Keratinocyte (primary cell): ENCODE data around the gene ALOXE3. TPM values are rescaled to one million over a fixed set of nuclear protein-coding genes. Genes with fewer than 3 reads are reported as not detected.
A peak's percentile ranks its signal among the peaks of the same experiment; 100 is the strongest.

ENCODE experiments used
- DNase-seq: peaks from one replicate; pipeline ENCODE4 v3.0.0-alpha.2; 2011; ENCODE audit warnings: low read depth, missing footprints, low spot score
- FAIRE-seq: peaks from 2 replicates; lab custom pipeline; 2011; peaks lifted over from hg19 to GRCh38; lab: Jason Lieb, UNC
- H2AFZ ChIP-seq: 2 replicates; pipeline ENCODE4 v1.6.0; 2012; ENCODE audit warnings: low read length, control low read depth, inconsistent platforms; ENCODE audit not compliant: control insufficient read depth
- H3K27ac ChIP-seq: 2 replicates; pipeline ENCODE4 v1.5.1; 2011; ENCODE audit warnings: low read length; ENCODE audit not compliant: control insufficient read depth, insufficient read depth
- H3K27me3 ChIP-seq: 3 replicates; pipeline ENCODE4 v1.6.0; 2011; ENCODE audit warnings: low read length; ENCODE audit not compliant: control insufficient read depth, insufficient read depth; ENCODE audit errors: extremely low read depth
- H3K36me3 ChIP-seq, 2 experiments: 2 replicates in 1 of 2; 3 replicates in 1 of 2; pipeline ENCODE4 v1.5.1; 2011; ENCODE audit warnings: low read length in 2 of 2, mild to moderate bottlenecking in 1 of 2; ENCODE audit not compliant: control insufficient read depth in 2 of 2, insufficient read depth in 2 of 2; ENCODE audit errors: extremely low read depth in 1 of 2
- H3K4me1 ChIP-seq: 3 replicates; pipeline ENCODE4 v1.5.1; 2011; ENCODE audit warnings: low read length; ENCODE audit not compliant: control insufficient read depth, insufficient read depth; ENCODE audit errors: extremely low read depth
- H3K4me2 ChIP-seq: 3 replicates; pipeline ENCODE4 v1.6.0; 2011; ENCODE audit warnings: low read depth, low read length; ENCODE audit not compliant: control insufficient read depth, insufficient read depth; ENCODE audit errors: extremely low read depth
- H3K4me3 ChIP-seq, 3 experiments: fragments of 200-600 bp in 1 of 3; sonication (generic) in 1 of 3; 2 replicates in 2 of 3; 3 replicates in 1 of 3; pipeline ENCODE4 v1.5.1; 2011 to 2016; ENCODE audit warnings: low read length in 3 of 3, mild to moderate bottlenecking in 3 of 3, control low read depth in 2 of 3, inconsistent platforms in 1 of 3, low read depth in 1 of 3, mixed read lengths in 1 of 3, mixed run types in 1 of 3, moderate library complexity in 1 of 3; ENCODE audit not compliant: control insufficient read depth in 2 of 3, insufficient read depth in 2 of 3; ENCODE audit errors: extremely low read depth in 1 of 3
- H3K79me2 ChIP-seq: 2 replicates; pipeline ENCODE4 v1.6.0; 2012; ENCODE audit warnings: low read length; ENCODE audit not compliant: control insufficient read depth, insufficient read depth
- H3K9ac ChIP-seq: 3 replicates; pipeline ENCODE4 v1.6.0; 2011; ENCODE audit warnings: low read length; ENCODE audit not compliant: control insufficient read depth, insufficient read depth; ENCODE audit errors: extremely low read depth
- H3K9me1 ChIP-seq: 3 replicates; pipeline ENCODE4 v1.6.0; 2011; ENCODE audit warnings: low read length; ENCODE audit not compliant: control insufficient read depth, insufficient read depth; ENCODE audit errors: extremely low read depth
- H3K9me3 ChIP-seq: 2 replicates; pipeline ENCODE4 v1.5.1; 2012; ENCODE audit warnings: low read depth, low read length; ENCODE audit not compliant: control insufficient read depth
- H4K20me1 ChIP-seq: 3 replicates; pipeline ENCODE4 v1.6.0; 2011; ENCODE audit warnings: low read length; ENCODE audit not compliant: control insufficient read depth, insufficient read depth; ENCODE audit errors: extremely low read depth
- CTCF ChIP-seq, 3 experiments: IDR thresholded peaks in 1 of 3; conservative IDR thresholded peaks in 1 of 3; optimal IDR thresholded peaks in 1 of 3; 2 replicates in 2 of 3; 3 replicates in 1 of 3; pipeline versions ENCODE3 to v1.5.1; 2011; ENCODE audit warnings: low read length in 3 of 3, mild to moderate bottlenecking in 3 of 3, moderate library complexity in 2 of 3, control low read depth in 1 of 3, inconsistent platforms in 1 of 3; ENCODE audit not compliant: insufficient read depth in 2 of 3; ENCODE audit errors: extremely low read depth in 1 of 3
- EZH2 ChIP-seq: IDR thresholded peaks from one replicate; pipeline ENCODE4 v1.6.1; 2012; ENCODE audit warnings: inconsistent platforms, mild to moderate bottlenecking, low read length, moderate library complexity
- dilution Hi-C: fragments of 300-500 bp; cut with MboI; formaldehyde crosslinking; loops from one replicate; pipeline ENCODE4 v1.7.0; 2020; ENCODE audit warnings: low sequenced_read_pairs; ENCODE audit not compliant: extremely low pct_ligation_motif_present
- polyA plus RNA-seq, 5 experiments: library from polyadenylated mRNA; depleted of rRNA in 3 of 5; stranded (reverse) in 3 of 5; stranded (forward) in 1 of 5; unstranded in 1 of 5; fragments of >200 nt; gene quantifications; 1 replicate in 1 of 5; 2 replicates in 3 of 5; 3 replicates in 1 of 5; pipeline versions ENCODE4 v1.2.1 to v1.2.3, GENCODE V29; 2011 to 2012; ENCODE audit warnings: missing spikeins in 2 of 5, low read depth in 1 of 5, low replicate concordance in 1 of 5

Gene ALOXE3
- polyA plus RNA-seq, 1 donor (not counting 4 experiments of a cell fraction or from before 2014, with no cell fraction given): 2.7 TPM

- no peak overlapping the region for H3K9ac ChIP-seq
- no peak overlapping the region for H3K4me3 ChIP-seq
- no peaks in the 10 kb centered on the region for H3K9me3 ChIP-seq
- H3K36me3 ChIP-seq: no peaks in the 10 kb centered on the region
- no peak overlapping the region for H2AFZ ChIP-seq
- FAIRE-seq (peak; percentile 46), DNase-seq (peak; percentile 26)
- H3K27me3 ChIP-seq: no peaks in the 10 kb centered on the region
- H3K4me1 ChIP-seq: peaks cover 20% of the 10 kb centered on the region
- H3K4me2 ChIP-seq: peak overlapping the region; percentile 23
- no peak overlapping the region for H3K27ac ChIP-seq
- dilution Hi-C loops: no loop called here
- no peaks in the 10 kb centered on the region for H3K79me2 ChIP-seq
- no peaks in the 10 kb centered on the region for H4K20me1 ChIP-seq
- no peaks in the 10 kb centered on the region for H3K9me1 ChIP-seq
- TF ChIP-seq EZH2 (no peak), CTCF (optimal IDR thresholded peaks at IDR 0.05 in 1 of 3, IDR thresholded peaks at IDR 0.05 in 1 of 3, conservative IDR thresholded peaks at IDR 0.05 in 1 of 3; ENCODE audit: extremely low read depth in 1 of 3, insufficient read depth in 2 of 3, low read length in 3 of 3) (no peak)
Observed at GRCh38 chr17:8056232-8056975, 61.9 kb downstream of the ALOXE3 start.

DNA sequence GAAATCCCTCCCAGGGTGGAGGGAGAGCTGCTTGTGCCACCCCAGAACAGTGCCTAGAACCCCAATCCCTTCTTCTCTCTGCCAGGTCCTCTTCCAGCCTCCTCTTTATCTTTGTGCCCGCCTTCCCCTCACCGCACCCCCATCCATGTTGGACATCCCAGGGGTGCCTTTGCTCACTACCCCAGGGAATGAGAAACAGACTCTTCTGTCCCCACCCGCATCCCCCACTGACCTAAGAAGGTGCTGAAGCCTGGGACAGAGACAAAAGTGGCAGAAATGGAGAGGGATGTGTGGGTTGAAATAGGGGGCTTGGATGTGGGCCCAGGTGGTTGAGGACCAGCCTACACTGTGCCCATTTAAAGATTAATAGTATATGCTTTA is 62.5 kb downstream of the ALOXE3 start:
- Histone ChIP-seq H3K79me2 (no peaks in the 10 kb centered on the region), H3K36me3 (no peaks in the 10 kb centered on the region), H3K4me2 (peak overlapping the region; percentile 23), H3K4me3 (no peak overlapping the region), H3K9me1 (no peaks in the 10 kb centered on the region), H3K9ac (no peak overlapping the region), H2AFZ (no peak overlapping the region), H3K27me3 (no peaks in the 10 kb centered on the region), H3K9me3 (no peaks in the 10 kb centered on the region), H3K27ac (no peak overlapping the region), H4K20me1 (no peaks in the 10 kb centered on the region), H3K4me1 (peaks cover 20% of the 10 kb centered on the region)
- dilution Hi-C loops: no loop called here
- FAIRE-seq (no peak), DNase-seq (no peak)
- TF ChIP-seq EZH2: no peak
- no peak for TF ChIP-seq CTCF (optimal IDR thresholded peaks at IDR 0.05 in 1 of 3, IDR thresholded peaks at IDR 0.05 in 1 of 3, conservative IDR thresholded peaks at IDR 0.05 in 1 of 3; ENCODE audit: extremely low read depth in 1 of 3, insufficient read depth in 2 of 3, low read length in 3 of 3)
